GM12892 (cell line): Measurements from ENCODE around the gene JMJD4.

Experiments used
- DNase-seq: peaks from one replicate; pipeline ENCODE4 v3.0.0; 2011; ENCODE audit not compliant: insufficient read length
- FAIRE-seq: peaks from 2 replicates; lab custom pipeline; 2011; peaks lifted over from hg19 to GRCh38; lab: Jason Lieb, UNC
- POLR2A ChIP-seq: IDR thresholded peaks from 2 replicates; pipeline ENCODE4 v1.6.1; 2011; ENCODE audit warnings: low read depth, low read length, control low read depth
- POLR2AphosphoS5 ChIP-seq: IDR thresholded peaks from 2 replicates; pipeline ENCODE4 v1.6.1; 2011; ENCODE audit warnings: low read depth, low read length, control low read depth
- TAF1 ChIP-seq: IDR thresholded peaks from 2 replicates; pipeline ENCODE4 v1.6.1; 2011; ENCODE audit warnings: low read depth, mild to moderate bottlenecking, control low read depth, low read length, borderline replicate concordance

Gene JMJD4

GRCh38 chr1:227747382-227747781 lies 12.3 kb upstream of the JMJD4 start:
- FAIRE-seq (no peak), DNase-seq (no peak)
- no peak for TF ChIP-seq POLR2AphosphoS5
- TF ChIP-seq POLR2A: no peak
- TF ChIP-seq TAF1: no peak

GRCh38 chr1:227746676-227747075 lies 11.6 kb upstream of the JMJD4 start:
- DNase-seq (no peak), FAIRE-seq (no peak)
- TF ChIP-seq POLR2AphosphoS5: no peak
- no peak for TF ChIP-seq POLR2A
- TF ChIP-seq TAF1: no peak

GRCh38 chr1:227745568-227746265 lies 10.6 kb upstream of the JMJD4 start:
- no peak for FAIRE-seq
- no peak for DNase-seq
- no peak for TF ChIP-seq POLR2A
- no peak for TF ChIP-seq TAF1
- no peak for TF ChIP-seq POLR2AphosphoS5

GRCh38 chr1:227744668-227745067 lies 9.6 kb upstream of the JMJD4 start:
- TF ChIP-seq POLR2AphosphoS5 (no peak), POLR2A (no peak), TAF1 (no peak)
- no peak for DNase-seq
- no peak for FAIRE-seq

- FAIRE-seq: no peak
Measured at GRCh38 chr1:227742738-227743715, 7.9 kb upstream of the JMJD4 start.

GRCh38 chr1:227741166-227741870 lies 6.2 kb upstream of the JMJD4 start:
- FAIRE-seq (no peak), DNase-seq (no peak)
- no peak for TF ChIP-seq TAF1
- no peak for TF ChIP-seq POLR2AphosphoS5
- TF ChIP-seq POLR2A: no peak

More at GRCh38 chr1:227742738-227743715, 7.9 kb upstream of the JMJD4 start:
- DNase-seq: no peak
- no peak for TF ChIP-seq POLR2AphosphoS5
- TF ChIP-seq TAF1: no peak
- no peak for TF ChIP-seq POLR2A

- DNase-seq: no peak
- FAIRE-seq: no peak
- TF ChIP-seq POLR2A (no peak), TAF1 (no peak), POLR2AphosphoS5 (no peak)
Measured at GRCh38 chr1:227740401-227740960, 5.4 kb upstream of the JMJD4 start.

GRCh38 chr1:227739636-227740035 lies 4.5 kb upstream of the JMJD4 start:
- TF ChIP-seq TAF1 (no peak), POLR2AphosphoS5 (no peak), POLR2A (no peak)
- DNase-seq (no peak), FAIRE-seq (no peak)

- no peak for TF ChIP-seq TAF1
- TF ChIP-seq POLR2AphosphoS5: no peak
- no peak for TF ChIP-seq POLR2A
- FAIRE-seq: no peak
- DNase-seq: no peak
Measured at GRCh38 chr1:227738820-227739219, 3.7 kb upstream of the JMJD4 start.

- DNase-seq: no peak
- TF ChIP-seq POLR2A (no peak), TAF1 (no peak), POLR2AphosphoS5 (no peak)
- FAIRE-seq: no peak
Measured at GRCh38 chr1:227736814-227737432, 1.8 kb upstream of the JMJD4 start.
